NB4 (cell line): ENCODE results near the gene C19orf85.

Source experiments
- DNase-seq: peaks from one replicate; pipeline ENCODE4 v3.0.0; 2010; ENCODE audit warnings: low read depth
- H3K4me3 ChIP-seq: one replicate; pipeline ENCODE4 v1.5.1; 2011; ENCODE audit warnings: mild to moderate bottlenecking, low read depth, low read length, moderate library complexity
- MYC ChIP-seq: IDR thresholded peaks from 2 replicates; pipeline ENCODE4 v1.6.1; 2011; ENCODE audit warnings: low read depth, low read length
- POLR2A ChIP-seq: IDR thresholded peaks from 2 replicates; pipeline ENCODE4 v1.6.1; 2011; ENCODE audit warnings: mild to moderate bottlenecking; ENCODE audit not compliant: insufficient read length; ENCODE audit errors: extremely low read depth
- TF ChIP-seq, protein P1 (sequence below): IDR thresholded peaks from one replicate; pipeline ENCODE4 v1.5.1; 2012; ENCODE audit warnings: low read depth, low read length
- TF ChIP-seq, protein P2 (sequence below): IDR thresholded peaks from 2 replicates; pipeline ENCODE4 v1.6.1; 2011; ENCODE audit warnings: low read depth, low read length

Gene C19orf85

DNA sequence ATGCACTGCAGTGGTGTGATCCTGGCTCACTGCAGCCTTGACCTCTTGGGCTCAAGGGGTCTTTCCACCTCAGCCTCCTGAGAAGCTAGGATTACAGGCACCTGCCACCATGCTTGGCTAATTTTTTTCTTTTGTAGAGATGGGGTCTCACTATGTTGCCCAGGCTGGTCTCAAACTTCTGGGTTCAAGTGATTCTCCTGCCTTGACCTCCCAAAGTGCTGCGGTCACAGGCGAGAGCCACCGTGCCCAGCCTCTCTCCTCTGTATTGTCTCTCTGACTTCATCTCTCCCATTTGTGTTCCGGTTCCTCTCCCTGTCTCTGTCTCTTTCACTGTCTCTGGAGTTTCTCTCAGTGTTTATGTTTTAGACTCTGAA lies 1.7 kb upstream of the C19orf85 start:
- no peak overlapping the region for H3K4me3 ChIP-seq
- DNase-seq, result no peak
- TF ChIP-seq POLR2A (no peak), MYC (no peak)
- TF ChIP-seq, protein P1, sequence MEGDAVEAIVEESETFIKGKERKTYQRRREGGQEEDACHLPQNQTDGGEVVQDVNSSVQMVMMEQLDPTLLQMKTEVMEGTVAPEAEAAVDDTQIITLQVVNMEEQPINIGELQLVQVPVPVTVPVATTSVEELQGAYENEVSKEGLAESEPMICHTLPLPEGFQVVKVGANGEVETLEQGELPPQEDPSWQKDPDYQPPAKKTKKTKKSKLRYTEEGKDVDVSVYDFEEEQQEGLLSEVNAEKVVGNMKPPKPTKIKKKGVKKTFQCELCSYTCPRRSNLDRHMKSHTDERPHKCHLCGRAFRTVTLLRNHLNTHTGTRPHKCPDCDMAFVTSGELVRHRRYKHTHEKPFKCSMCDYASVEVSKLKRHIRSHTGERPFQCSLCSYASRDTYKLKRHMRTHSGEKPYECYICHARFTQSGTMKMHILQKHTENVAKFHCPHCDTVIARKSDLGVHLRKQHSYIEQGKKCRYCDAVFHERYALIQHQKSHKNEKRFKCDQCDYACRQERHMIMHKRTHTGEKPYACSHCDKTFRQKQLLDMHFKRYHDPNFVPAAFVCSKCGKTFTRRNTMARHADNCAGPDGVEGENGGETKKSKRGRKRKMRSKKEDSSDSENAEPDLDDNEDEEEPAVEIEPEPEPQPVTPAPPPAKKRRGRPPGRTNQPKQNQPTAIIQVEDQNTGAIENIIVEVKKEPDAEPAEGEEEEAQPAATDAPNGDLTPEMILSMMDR, result no peak
- TF ChIP-seq, protein P2, sequence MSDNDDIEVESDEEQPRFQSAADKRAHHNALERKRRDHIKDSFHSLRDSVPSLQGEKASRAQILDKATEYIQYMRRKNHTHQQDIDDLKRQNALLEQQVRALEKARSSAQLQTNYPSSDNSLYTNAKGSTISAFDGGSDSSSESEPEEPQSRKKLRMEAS, result no peak

DNA sequence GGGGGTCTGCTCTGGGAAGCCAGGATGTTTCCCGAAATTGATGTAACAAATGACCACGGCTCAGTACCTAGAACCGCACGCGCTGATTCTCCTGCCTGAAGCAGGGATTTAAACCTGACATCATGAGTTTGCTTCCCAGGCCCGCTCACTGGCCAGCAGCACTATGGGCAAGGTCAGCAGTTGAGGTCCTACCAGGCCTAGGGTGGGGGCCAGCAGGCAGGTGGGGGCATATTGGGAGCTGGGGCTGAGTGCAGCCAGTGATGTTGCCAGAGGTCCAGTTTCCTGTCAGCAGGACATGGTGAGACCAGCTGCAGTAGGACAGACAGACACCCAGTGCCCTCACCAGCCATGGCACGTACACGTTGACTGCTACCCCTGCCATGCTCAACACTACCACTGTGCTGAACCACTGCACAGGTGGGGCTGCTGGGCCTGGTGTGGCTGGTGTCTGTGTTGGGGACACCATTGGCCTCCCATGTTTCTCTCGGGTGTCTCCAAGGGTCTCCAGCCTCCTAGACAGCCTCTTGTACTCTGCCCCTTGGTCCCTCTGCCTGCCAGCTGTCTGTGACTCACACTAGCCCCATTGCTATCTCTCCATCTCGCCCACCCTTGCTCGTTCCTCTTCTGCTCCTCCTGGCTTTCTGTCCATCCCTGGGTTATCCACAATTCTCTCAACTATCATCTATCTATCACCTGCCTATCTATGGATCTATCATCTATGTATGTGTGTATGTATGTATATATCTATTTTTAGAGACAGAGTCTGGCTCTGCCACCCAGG lies 1.1 kb upstream of the C19orf85 start:
- TF ChIP-seq, protein P1, result no peak
- TF ChIP-seq MYC (no peak), POLR2A (no peak)
- TF ChIP-seq, protein P2, result no peak
- no peak for DNase-seq
- no peak overlapping the region for H3K4me3 ChIP-seq

DNA sequence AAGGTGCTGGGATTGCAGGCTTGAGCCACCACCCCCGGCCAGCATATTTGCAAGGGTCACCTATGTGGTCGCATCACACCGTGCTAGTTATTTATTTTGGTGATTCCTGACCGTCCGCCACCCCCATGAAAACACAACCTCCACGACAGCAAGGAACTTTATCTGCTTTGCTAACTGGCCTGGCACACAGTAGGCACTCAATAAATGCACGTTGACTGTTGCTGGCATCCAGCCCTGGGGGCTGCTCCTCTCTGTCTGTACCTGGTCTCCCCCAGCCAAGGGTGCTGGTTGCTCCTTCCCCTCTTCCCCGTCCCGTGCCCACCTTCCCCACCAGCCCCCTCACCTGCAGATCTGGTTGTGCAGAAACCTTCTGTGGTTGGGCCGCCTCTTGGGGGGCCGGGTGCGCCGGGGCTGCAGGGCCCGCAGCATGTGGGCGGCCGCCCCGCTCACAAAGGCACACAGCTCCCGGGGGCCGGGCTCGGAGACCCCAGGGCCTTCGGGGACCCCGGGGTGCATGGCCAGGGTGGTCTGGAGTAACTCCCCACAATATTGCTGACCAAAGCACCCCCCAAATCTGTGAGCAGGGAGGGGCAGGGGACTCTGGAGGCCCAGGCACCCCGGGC lies 401 bp downstream of the C19orf85 start:
- H3K4me3 ChIP-seq, result no peak overlapping the region
- DNase-seq, result no peak
- TF ChIP-seq, protein P1, result no peak
- TF ChIP-seq, protein P2, result no peak
- TF ChIP-seq POLR2A (no peak), MYC (no peak)

DNA sequence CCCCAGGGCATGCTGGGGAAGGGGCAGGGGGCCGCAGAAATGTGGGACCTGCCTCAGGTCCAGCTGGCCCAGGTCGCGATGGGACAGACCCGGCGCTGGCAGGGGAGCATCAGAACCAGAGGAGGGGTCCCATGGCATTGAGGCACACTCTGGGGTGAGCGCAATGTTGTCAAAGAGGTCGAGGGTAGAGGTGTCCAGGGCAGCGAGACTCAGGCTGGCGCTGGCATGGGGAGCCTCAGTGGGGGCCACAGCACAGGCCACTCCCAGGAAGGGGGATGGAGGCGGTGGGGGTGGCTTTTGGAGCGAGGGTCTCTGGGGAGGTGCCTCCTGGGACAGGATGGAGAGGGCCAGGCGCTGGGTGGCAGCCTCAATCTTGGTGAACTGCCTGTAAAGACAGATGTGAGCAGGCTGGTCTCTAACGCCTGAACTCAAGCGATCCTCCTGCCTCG lies 944 bp downstream of the C19orf85 start:
- no peak overlapping the region for H3K4me3 ChIP-seq
- no peak for DNase-seq
- TF ChIP-seq MYC (no peak), POLR2A (no peak)
- TF ChIP-seq, protein P1, result no peak
- TF ChIP-seq, protein P2, result no peak

DNA sequence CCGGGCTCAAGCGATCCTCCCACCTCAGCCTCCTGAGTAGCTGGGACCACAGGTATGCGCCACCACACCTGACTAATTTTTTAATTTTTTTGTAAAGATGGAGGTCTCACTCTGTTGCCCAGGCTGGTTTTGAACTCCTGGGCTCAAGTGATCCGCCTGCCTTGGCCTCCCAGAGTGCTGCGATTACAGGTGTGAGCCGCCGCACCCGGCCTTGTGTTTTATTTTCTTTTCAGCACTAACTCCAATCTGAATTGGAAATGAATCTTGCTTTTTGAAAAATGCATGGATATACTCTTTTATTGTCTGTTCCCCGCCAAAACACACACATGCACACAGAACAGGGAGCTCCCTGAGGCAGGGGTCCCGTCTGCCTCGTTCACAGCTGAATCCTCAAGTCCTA lies 1.8 kb downstream of the C19orf85 start:
- no peak for TF ChIP-seq MYC
- TF ChIP-seq, protein P1, result no peak
- no peak for TF ChIP-seq POLR2A
- TF ChIP-seq, protein P2, result no peak
- DNase-seq, result no peak

More for the DNA sequence above, 1.8 kb downstream of the C19orf85 start:
- H3K4me3 ChIP-seq, result no peak overlapping the region
